Astrocyte (in vitro differentiated cells and primary cell): Measurements from ENCODE around the gene NME3.

Source experiments
- EZH2 ChIP-seq: IDR thresholded peaks from 2 replicates; pipeline ENCODE4 v1.6.1; 2012; ENCODE audit warnings: mild to moderate bottlenecking, low read length, inconsistent platforms; ENCODE audit not compliant: insufficient read depth
- TF ChIP-seq, protein P1 (sequence below): IDR thresholded peaks from 2 replicates; pipeline ENCODE4 v1.5.1; 2011; ENCODE audit warnings: low read depth, mild to moderate bottlenecking, inconsistent platforms, low read length, moderate library complexity; ENCODE audit not compliant: insufficient read depth

- TF ChIP-seq, protein P1, sequence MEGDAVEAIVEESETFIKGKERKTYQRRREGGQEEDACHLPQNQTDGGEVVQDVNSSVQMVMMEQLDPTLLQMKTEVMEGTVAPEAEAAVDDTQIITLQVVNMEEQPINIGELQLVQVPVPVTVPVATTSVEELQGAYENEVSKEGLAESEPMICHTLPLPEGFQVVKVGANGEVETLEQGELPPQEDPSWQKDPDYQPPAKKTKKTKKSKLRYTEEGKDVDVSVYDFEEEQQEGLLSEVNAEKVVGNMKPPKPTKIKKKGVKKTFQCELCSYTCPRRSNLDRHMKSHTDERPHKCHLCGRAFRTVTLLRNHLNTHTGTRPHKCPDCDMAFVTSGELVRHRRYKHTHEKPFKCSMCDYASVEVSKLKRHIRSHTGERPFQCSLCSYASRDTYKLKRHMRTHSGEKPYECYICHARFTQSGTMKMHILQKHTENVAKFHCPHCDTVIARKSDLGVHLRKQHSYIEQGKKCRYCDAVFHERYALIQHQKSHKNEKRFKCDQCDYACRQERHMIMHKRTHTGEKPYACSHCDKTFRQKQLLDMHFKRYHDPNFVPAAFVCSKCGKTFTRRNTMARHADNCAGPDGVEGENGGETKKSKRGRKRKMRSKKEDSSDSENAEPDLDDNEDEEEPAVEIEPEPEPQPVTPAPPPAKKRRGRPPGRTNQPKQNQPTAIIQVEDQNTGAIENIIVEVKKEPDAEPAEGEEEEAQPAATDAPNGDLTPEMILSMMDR: no peak
- TF ChIP-seq EZH2: no peak
Measured at GRCh38 chr16:1784977-1785845, 13.9 kb upstream of the NME3 start.
